HL-60 (cell line): ENCODE data around the gene FARSB.

Experiments
- POLR2AphosphoS5 ChIP-seq: IDR thresholded peaks from 2 replicates; pipeline ENCODE4 v1.6.1; 2012; ENCODE audit warnings: low read depth
- TF ChIP-seq, protein P1 (sequence below): IDR thresholded peaks from one replicate; pipeline ENCODE4 v1.5.1; 2011; ENCODE audit warnings: low read length, control low read depth, inconsistent platforms; ENCODE audit not compliant: insufficient read depth
- TF ChIP-seq, protein P2 (sequence below): IDR thresholded peaks from 2 replicates; pipeline ENCODE4 v1.6.1; 2012; ENCODE audit warnings: low read depth; ENCODE audit not compliant: insufficient replicate concordance

DNA sequence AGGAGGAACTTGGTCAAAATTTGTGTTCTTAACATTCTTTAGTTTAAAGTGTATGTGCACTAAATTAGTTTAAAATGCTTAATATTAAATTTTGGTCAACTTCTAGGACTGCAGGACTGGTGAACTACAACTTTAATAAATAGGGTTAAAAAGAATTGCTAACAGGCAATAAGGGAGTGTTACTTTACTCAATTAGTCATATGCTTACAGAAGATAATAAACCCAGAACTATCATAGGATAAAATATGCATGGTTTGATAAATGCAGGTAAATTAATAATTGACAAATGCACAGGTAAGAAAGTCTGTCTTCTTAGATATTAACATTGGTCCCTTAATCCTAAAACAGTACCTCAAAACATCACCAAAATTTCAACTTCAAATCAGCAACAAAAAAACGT, 20.6 kb downstream of the FARSB start:
- TF ChIP-seq, protein P1, sequence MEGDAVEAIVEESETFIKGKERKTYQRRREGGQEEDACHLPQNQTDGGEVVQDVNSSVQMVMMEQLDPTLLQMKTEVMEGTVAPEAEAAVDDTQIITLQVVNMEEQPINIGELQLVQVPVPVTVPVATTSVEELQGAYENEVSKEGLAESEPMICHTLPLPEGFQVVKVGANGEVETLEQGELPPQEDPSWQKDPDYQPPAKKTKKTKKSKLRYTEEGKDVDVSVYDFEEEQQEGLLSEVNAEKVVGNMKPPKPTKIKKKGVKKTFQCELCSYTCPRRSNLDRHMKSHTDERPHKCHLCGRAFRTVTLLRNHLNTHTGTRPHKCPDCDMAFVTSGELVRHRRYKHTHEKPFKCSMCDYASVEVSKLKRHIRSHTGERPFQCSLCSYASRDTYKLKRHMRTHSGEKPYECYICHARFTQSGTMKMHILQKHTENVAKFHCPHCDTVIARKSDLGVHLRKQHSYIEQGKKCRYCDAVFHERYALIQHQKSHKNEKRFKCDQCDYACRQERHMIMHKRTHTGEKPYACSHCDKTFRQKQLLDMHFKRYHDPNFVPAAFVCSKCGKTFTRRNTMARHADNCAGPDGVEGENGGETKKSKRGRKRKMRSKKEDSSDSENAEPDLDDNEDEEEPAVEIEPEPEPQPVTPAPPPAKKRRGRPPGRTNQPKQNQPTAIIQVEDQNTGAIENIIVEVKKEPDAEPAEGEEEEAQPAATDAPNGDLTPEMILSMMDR: no peak
- no peak for TF ChIP-seq POLR2AphosphoS5
- TF ChIP-seq, protein P2, sequence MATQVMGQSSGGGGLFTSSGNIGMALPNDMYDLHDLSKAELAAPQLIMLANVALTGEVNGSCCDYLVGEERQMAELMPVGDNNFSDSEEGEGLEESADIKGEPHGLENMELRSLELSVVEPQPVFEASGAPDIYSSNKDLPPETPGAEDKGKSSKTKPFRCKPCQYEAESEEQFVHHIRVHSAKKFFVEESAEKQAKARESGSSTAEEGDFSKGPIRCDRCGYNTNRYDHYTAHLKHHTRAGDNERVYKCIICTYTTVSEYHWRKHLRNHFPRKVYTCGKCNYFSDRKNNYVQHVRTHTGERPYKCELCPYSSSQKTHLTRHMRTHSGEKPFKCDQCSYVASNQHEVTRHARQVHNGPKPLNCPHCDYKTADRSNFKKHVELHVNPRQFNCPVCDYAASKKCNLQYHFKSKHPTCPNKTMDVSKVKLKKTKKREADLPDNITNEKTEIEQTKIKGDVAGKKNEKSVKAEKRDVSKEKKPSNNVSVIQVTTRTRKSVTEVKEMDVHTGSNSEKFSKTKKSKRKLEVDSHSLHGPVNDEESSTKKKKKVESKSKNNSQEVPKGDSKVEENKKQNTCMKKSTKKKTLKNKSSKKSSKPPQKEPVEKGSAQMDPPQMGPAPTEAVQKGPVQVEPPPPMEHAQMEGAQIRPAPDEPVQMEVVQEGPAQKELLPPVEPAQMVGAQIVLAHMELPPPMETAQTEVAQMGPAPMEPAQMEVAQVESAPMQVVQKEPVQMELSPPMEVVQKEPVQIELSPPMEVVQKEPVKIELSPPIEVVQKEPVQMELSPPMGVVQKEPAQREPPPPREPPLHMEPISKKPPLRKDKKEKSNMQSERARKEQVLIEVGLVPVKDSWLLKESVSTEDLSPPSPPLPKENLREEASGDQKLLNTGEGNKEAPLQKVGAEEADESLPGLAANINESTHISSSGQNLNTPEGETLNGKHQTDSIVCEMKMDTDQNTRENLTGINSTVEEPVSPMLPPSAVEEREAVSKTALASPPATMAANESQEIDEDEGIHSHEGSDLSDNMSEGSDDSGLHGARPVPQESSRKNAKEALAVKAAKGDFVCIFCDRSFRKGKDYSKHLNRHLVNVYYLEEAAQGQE: no peak
